GM21528 (cell line): Measurements from ENCODE around the gene PSME3.
A peak's percentile ranks its signal among the peaks of the same experiment; 100 is the strongest.

ENCODE experiments used
- ATAC-seq: cut with Tn5 transposase; IDR thresholded peaks from one replicate; pipeline ENCODE4 v1.9.1; 2021; ENCODE audit warnings: mild to moderate bottlenecking, moderate library complexity; ENCODE audit not compliant: unreplicated experiment, low FRiP score

The PSME3 gene, protein sequence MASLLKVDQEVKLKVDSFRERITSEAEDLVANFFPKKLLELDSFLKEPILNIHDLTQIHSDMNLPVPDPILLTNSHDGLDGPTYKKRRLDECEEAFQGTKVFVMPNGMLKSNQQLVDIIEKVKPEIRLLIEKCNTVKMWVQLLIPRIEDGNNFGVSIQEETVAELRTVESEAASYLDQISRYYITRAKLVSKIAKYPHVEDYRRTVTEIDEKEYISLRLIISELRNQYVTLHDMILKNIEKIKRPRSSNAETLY

DNA sequence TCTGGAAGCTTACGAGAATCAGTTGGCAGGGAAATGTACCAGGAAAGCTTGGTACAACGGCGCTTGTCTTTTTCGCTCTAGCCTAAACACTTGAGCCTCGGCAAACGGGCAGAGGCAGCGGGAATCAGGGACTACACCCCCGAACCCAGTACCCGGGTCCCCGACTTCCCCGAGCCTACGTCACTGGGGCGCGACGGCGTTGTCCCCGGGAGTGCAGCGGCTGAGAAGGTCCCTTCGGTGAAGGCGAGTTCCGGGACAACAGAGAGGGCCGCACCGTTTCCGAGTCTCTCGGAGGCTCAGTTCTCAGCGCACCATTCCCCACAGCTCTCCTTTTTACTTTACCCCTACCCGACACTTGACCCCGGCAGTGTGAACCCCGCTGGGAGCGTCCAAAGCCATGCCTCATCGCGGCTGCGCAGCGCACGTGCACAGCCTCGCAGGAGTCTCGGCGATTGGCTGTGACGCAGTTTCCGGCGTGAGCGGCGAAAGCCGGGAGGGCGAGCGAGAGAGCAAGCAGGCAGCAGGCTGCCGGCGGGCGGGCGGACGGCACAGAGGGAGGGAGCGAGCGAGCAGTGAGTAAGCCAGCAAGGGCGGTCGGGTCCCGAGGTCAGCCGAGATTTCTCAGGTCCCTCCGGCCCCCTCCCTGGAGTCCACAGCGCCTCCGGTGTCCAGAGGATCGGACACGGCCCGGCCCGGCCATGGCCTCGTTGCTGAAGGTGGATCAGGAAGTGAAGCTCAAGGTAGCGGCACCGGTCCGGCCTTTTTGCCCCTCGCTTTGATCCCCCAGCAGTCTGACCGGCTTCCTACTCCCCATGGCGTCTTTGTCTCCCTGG, at the start of gene PSME3:
TSS of gene PSME3 (plus strand) at position 464 of the 833 bp plus-strand sequence. CDS start at position 699, 235 bp downstream.
- ATAC-seq = peak; percentile 82

DNA sequence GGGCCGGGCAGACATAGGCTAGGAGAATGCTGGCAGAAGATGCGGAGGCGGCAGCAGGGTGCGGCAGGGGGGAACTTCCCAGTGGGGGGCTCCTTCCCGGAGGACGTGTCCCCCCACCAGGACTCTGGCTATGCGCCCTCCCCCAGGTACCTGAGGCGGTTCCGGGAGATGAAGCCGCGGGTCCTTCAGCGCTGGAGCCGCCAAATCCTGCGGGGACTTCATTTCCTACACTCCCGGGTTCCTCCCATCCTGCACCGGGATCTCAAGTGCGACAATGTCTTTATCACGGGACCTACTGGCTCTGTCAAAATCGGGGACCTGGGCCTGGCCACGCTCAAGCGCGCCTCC, 49.4 kb upstream of the PSME3 start:
- no peak for ATAC-seq

DNA sequence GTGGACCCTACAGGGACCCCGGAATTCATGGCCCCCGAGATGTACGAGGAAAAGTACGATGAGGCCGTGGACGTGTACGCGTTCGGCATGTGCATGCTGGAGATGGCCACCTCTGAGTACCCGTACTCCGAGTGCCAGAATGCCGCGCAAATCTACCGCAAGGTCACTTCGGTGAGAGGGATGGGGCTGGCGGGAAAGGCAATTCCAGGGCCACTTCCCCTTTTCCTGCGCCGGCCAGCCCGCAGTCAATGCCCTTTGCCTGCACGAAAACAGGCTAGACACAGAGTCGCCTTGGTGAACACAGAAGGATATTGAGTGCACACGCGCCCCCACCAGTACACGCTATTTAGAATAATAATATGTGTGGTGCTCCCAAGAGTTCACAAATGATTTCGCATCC, 48.8 kb upstream of the PSME3 start:
- no peak for ATAC-seq

DNA sequence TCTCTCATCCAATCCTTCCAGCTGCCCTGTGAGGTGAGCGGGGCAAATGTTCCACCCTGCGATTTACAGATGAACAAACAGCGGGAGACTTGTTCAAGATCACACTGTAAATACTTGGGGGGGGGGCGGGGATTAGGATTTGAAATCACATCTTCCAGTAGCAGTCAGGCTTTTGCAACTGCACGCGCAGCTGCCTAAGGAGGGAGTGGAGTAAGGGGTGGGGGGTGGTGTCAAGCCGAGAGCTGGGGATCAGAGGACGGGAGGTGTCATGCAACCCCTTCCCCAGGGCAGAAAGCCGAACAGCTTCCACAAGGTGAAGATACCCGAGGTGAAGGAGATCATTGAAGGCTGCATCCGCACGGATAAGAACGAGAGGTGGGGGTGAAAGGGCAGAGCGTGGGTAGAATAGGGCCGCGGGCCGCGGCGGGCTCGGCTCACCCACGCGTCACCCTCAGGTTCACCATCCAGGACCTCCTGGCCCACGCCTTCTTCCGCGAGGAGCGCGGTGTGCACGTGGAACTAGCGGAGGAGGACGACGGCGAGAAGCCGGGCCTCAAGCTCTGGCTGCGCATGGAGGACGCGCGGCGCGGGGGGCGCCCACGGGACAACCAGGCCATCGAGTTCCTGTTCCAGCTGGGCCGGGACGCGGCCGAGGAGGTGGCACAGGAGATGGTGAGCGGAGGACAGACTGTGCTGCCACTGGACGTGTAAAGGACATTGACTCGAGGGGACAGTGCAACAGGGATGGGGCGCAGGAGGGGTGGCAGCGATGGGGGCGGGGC, 48.2 kb upstream of the PSME3 start:
- no peak for ATAC-seq

DNA sequence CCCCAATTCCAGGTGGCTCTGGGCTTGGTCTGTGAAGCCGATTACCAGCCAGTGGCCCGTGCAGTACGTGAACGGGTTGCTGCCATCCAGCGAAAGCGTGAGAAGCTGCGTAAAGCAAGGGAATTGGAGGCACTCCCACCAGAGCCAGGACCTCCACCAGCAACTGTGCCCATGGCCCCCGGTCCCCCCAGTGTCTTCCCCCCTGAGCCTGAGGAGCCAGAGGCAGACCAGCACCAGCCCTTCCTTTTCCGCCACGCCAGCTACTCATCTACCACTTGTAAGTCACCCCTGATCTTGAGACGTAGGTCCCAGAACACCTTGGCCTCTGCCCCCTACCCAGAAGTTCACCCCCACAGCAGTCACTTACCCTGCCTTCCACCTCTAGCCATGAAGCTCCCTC, 45.9 kb upstream of the PSME3 start:
- ATAC-seq = no peak

DNA sequence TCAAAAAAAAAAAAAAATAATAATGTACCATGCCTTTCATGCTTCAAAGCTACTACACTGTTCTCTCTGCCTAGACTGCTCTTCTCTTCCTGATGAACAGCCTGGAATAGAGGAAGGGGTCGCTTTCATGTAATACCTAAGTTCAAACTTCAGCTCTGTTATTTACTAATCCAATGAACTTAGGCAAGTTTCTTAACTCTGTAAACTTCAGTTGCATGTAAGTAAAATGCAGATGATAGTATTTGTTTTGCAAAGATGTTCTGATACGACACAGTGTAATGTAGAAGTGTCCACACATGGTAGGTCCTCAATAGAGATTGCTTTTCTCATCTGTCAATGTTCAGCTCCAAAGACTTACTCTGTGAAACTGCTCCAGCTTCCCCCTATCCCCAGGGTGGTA, 41.2 kb upstream of the PSME3 start:
- ATAC-seq = no peak

DNA sequence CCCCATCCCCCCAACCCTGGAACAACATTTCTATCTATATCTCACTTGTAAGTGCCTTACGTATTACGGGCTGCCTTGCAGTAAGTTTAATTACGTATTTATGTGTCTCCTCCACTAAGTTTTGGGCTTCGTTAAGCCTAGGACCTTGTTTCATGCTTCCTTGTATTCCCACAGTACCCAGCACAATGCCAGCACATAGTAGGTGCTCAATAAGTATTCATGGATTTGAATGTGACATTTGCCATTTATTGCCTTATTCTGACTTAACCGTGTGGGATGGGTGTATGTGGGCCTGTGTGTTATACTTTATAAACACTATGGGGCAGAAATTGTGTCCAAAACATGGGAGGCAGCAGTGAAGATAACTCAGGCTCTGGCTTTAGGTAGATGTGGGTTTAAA, 40.7 kb upstream of the PSME3 start:
- no peak for ATAC-seq

DNA sequence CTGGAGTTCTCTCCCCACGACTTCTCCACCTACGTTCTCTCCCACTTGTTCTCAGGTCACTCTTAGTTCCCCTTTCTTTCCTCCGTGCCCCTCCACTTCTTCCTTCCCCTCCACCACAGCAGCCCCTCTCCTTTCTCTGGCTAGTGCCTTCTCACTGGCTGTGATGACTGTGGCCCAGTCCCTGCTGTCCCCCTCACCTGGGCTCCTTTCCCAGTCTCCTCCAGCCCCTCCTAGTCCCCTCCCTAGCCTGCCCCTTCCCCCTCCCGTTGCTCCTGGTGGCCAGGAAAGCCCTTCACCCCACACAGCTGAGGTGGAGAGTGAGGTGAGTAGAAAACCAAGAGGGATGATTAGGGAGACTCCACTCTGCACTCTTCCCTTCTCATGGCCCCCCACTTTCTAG, 38.1 kb upstream of the PSME3 start:
- ATAC-seq = no peak

DNA sequence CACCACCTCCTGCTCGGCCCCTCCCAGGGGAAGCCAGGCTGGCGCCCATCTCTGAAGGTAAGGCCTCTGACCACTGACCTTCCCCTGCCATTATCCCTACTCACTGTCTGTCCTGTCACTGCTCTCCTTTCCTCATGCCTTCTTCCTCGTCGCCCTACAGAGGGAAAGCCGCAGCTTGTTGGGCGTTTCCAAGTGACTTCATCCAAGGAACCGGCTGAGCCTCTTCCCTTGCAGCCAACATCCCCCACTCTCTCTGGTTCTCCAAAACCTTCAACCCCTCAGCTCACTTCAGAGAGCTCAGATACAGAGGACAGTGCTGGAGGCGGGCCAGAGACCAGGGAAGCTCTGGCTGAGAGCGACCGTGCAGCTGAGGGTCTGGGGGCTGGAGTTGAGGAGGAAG, 37.7 kb upstream of the PSME3 start:
- no peak for ATAC-seq

DNA sequence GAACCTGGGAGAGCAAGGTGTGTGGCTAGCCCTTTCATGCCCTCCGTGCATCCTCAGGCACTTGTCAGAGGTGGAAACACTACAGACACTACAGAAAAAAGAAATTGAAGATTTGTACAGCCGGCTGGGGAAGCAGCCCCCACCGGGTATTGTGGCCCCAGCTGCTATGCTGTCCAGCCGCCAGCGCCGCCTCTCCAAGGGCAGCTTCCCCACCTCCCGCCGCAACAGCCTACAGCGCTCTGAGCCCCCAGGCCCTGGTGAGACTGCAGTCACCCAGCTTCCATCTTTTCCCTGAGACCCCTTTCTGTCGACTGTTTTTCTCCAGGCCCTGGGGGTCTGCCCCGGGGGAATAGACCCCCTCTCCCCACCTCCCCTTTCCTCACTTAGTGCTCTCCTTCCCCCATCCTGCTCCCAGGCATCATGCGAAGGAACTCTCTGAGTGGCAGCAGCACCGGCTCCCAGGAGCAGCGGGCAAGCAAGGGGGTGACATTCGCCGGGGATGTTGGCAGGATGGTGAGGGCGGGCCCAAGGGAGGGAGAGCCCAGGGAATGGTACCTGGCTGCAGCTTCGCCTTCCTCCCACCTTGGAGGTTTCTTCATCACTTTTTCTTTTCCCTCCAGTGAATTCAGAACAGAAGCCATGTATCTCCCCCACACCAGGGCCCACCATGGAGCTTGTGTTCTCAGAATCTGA, 37.0 kb upstream of the PSME3 start:
- no peak for ATAC-seq

DNA sequence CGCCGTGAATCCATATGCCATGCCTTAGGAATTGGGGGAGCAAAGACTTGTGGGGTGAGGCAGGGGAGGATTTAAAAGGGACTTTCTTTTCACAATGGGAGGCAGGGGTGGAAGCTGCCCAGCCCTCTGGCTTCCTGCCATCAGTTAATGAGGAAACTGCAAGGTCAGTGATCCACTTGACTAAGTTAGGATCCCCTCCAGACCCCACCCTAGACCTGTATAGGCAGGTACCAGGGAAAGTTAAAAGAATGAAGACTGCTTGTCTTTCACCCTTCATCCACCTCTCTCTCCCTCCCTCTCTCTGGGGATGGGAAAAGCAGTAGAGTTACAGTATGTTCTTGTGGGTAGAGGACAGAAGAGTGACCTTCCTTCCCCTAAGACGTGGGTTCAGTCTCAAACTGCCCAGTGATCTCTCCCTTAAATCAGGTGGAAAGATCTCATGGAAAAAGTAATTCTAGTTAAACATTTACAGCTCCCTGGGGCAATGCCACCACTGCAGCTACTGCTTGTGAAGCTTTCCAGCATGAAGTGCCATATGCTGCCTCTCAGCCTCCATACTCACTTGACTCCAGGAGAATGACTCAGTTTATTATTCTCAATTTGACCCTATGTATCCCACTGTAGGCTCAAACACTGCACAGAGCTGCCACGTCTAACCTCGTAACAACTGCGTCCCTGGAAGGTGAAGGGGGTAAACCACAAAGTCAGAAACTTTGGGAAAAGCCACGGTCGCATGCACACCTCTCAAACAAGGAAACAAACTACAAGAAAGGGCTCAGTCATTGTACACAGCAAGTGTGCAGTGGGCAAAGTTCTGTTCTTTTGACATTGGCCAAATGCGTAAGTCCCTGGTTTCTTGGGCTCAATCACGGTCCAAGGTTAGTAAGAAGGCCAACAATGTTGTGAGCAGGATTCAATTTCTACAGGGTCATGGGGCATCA, 35.9 kb upstream of the PSME3 start:
- no peak for ATAC-seq

DNA sequence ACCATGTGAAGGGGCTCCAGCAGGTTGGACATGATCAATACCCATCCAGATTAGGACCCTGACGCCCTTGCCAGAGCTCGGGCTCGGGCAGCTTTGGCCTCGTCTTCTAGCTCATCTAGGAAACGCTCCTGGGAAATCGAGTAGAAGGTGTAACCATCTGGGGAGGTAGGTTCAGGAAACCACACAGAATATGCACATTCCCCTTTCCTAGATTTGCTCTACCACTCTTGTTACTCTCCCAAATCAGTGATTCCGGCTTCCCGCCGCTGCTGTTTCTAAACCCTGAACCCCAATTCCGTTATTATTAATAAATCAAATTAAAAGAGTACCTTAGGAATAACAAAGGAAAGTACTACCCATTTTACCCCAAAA, 35.2 kb upstream of the PSME3 start:
- no peak for ATAC-seq

DNA sequence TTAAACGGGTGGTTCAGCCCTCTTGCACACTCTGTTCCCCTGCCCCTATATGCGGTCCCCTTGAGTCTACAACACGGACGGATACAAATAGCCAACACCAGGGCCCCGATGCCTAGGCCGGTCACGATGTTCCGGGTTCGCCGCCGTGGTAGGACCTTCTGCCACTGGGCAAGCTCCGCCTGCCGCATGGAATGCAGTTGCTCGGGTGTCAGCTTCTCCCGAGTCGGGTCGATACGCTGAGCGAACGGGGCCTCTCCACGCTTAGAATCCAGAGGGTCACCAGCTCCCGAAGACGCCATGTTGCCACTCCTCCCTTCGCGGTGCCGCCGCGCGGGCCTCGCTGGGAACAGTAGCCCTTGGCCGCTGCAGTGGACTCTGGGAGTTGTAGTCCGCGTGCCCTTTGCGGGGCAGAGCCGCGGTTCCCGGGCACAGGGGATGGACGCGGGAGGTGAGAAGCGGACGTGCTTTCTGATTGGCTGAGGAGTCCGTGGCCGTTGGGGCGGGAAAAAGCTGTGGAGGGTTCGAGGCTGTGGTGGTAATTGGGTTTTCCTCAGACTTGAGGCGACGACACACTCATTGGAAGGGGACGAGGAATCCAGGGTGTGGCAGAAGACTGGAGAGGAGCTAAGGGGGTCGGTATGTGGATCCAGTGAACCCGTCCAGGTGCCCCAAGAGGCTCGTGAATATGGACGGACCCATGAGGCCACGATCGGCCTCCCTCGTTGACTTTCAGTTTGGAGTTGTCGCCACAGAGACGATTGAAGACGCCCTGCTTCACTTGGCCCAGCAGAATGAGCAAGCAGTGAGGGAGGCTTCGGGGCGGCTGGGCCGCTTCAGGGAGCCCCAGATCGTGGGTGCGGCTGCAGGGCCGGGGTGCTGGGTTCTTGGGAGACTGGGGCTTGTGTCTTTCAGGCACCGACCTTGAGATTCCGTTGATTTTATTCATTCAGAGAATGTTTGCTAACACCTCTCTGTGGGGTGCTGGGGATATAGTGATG, 34.5 kb upstream of the PSME3 start, which contains the start of the genes CNTD1 and COA3:
TSS of gene CNTD1 (plus strand) at position 479 of the 998 bp plus-strand sequence. CDS start at position 686, 207 bp downstream.
TSS of gene COA3 (minus strand) at position 322 of the 998 bp plus-strand sequence. CDS start at position 299, 23 bp downstream.
- ATAC-seq = peak; percentile 70

DNA sequence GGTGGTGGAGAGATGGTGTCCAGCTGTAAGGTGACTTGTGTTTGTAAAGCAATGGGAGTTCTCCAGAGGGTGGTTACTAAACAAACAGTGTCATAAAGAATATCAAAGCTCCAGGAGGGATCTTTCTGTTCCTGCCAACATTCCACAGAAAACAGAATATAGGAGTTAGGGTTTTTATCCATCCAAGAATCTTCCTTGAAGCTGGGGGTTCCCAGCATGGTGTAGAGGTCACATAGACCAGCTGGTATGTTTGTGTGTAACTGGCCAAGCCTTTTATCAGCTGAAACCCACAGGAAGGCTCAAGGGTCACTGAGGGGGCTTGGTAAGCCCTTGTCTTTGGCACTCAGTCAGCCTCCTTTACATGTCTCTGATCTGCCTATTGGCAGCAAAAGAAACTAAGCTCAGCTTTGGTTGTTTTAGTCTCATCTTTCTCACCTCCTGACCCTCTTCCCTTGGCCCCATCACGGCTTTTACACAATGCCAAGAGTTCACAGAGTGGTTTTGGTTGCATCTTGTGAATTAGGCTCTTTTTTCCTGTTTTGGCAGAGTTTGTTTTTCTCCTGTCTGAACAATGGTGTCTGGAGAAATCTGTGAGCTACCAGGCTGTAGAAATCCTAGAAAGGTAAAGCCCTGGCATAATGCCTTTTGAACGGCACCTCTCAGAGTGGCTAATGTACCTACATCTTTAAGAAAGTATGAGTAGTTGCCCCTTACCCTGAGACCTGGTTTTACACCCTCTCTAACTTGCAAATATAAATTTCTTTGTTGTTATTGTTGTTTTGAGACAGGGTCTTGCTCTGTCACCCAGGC, 29.9 kb upstream of the PSME3 start:
- ATAC-seq = no peak

DNA sequence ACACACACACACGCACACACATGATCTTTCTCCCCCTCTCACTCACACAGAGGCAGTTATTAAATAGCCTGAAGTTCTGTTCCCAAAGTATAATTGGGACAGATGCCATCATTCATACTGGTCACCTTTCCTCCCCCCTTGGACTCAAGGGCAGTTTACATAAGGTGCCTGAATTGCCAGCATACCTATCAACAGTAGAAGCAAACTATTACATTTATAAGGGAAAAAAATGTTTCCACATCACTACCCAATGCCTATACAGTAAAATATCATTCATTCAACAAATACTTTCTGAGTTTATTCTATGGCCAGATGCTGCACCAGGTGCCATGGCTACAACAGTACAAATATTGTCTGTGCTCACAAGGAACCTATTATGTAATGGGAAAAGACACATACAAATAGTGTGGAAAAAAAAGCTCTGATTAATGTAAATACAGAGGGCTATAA, 28.3 kb upstream of the PSME3 start:
- ATAC-seq = no peak

DNA sequence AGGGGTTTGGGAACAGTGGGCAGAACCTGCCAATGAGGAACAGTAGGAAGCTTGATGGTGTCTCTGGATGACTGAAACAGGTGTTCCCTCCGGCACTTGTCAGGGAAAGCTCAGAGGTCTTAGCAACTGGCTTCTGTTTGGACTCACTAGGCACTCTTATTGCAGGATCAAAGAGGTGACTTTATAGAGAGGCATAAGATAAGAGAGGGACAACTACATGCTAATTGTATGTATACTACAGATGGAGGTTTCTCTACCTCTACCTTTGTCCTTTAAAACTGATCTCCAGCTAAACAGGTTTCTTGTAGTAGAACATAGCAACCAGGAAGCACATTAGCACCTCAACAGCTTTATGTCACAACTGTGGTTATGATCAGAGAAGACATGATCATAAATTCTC, 26.9 kb upstream of the PSME3 start:
- no peak for ATAC-seq

DNA sequence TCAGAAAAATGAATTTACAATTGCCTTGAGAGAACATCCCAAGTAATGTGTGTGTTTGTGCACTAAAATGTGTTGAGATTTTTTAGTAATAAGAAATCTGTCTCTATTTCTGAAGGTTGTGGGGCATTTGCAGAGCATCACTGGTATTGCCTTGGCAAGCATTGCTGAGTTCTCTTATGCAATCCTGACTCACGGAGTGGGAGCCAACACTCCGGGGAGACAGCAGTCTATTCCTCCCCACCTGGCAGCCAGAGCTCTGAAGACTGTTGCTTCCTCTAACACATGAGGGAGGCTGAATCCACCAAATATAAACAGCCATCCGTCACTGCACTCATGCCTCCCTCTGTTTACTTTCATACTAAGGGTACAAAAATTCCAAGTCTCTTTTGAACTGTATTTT, 23.9 kb upstream of the PSME3 start:
- no peak for ATAC-seq
